HepG2 (cell line): Measurements from ENCODE around the gene PHKB. TPM values are rescaled to one million over a fixed set of nuclear protein-coding genes. Genes with fewer than 3 reads are reported as not detected.

Experiments used
- ARID2 ChIP-seq: sonication (generic); formaldehyde crosslinking; IDR thresholded peaks from 2 replicates; pipeline ENCODE4 v1.8.1; 2022; ENCODE audit warnings: mild to moderate bottlenecking, missing genetic modification reagents, borderline replicate concordance
- GTF3A ChIP-seq: sonication (generic); formaldehyde crosslinking; conservative IDR thresholded peaks from 2 replicates; pipeline ENCODE4 v1.4.0; 2020; ENCODE audit warnings: mild to moderate bottlenecking, missing genetic modification reagents
- KDM5A ChIP-seq: fragments of 200-600 bp; sonication (generic); IDR thresholded peaks from 2 replicates; pipeline ENCODE4 v1.7.0; 2018; ENCODE audit warnings: antibody characterized with exemption, mild to moderate bottlenecking, low read length, borderline replicate concordance
- MED13 ChIP-seq: sonication (generic); formaldehyde crosslinking; IDR thresholded peaks from 2 replicates; pipeline ENCODE4 v1.5.0; 2020; ENCODE audit warnings: missing genetic modification reagents
- MED8 ChIP-seq: sonication (generic); formaldehyde crosslinking; IDR thresholded peaks from 2 replicates; pipeline ENCODE4 v1.8.1; 2023; ENCODE audit warnings: mild to moderate bottlenecking, missing genetic modification reagents; ENCODE audit not compliant: insufficient replicate concordance
- NR2F2 ChIP-seq: IDR thresholded peaks from 2 replicates; pipeline ENCODE4 v1.6.1; 2012; ENCODE audit warnings: low read depth, inconsistent platforms, borderline replicate concordance
- RARG ChIP-seq: sonication (generic); formaldehyde crosslinking; IDR thresholded peaks from 2 replicates; pipeline ENCODE4 v1.4.0; 2020; ENCODE audit warnings: low read depth, mild to moderate bottlenecking, missing genetic modification reagents
- TEF ChIP-seq: sonication (generic); formaldehyde crosslinking; IDR thresholded peaks from 2 replicates; pipeline ENCODE4 v1.5.0; 2020; ENCODE audit warnings: missing genetic modification reagents
- ZNF331 ChIP-seq: sonication (generic); formaldehyde crosslinking; IDR thresholded peaks from 2 replicates; pipeline ENCODE4 v1.4.0; 2020; ENCODE audit warnings: missing genetic modification reagents
- ZNF367 ChIP-seq: sonication (generic); formaldehyde crosslinking; IDR thresholded peaks from 2 replicates; pipeline ENCODE4 v1.4.0; 2020; ENCODE audit warnings: missing genetic modification reagents, borderline replicate concordance
- ZNF547 ChIP-seq: sonication (generic); formaldehyde crosslinking; IDR thresholded peaks from 2 replicates; pipeline ENCODE4 v1.5.1; 2020; ENCODE audit warnings: mild to moderate bottlenecking, missing genetic modification reagents
- ZNF616 ChIP-seq: sonication (generic); formaldehyde crosslinking; IDR thresholded peaks from 2 replicates; pipeline ENCODE4 v1.5.0; 2020; ENCODE audit warnings: low read depth, mild to moderate bottlenecking, missing genetic modification reagents
- ZNF777 ChIP-seq: sonication (generic); formaldehyde crosslinking; IDR thresholded peaks from 2 replicates; pipeline ENCODE4 v1.4.0; 2020; ENCODE audit warnings: missing genetic modification reagents
- ZNF792 ChIP-seq: IDR thresholded peaks from 2 replicates; pipeline ENCODE4 v1.6.1; 2016
- polyA plus RNA-seq, 8 experiments: library from polyadenylated mRNA; depleted of rRNA in 3 of 8; stranded (reverse) in 7 of 8; unstranded in 1 of 8; fragments of >200 nt; fragmentation: Illumina TruSeq in 4 of 8; extraction: Trizol in 4 of 8; gene quantifications; 2 replicates each; pipeline versions ENCODE4 v1.2.1 to v1.2.3, GENCODE V29; 2011 to 2016; ENCODE audit warnings: low read depth in 4 of 8, missing spikeins in 1 of 8, mixed read lengths in 1 of 8; ENCODE audit not compliant: insufficient read depth in 1 of 8
- total RNA-seq, 5 experiments: library from RNA; depleted of rRNA; stranded (reverse); fragments of >200 nt; fragmentation: Illumina TruSeq; extraction: Trizol; gene quantifications; 2 replicates each; pipeline ENCODE4 v1.2.3, GENCODE V29; 2016; ENCODE audit warnings: low read depth in 1 of 5
- TF ChIP-seq, protein P1 (sequence below): sonication (generic); formaldehyde crosslinking; IDR thresholded peaks from 2 replicates; pipeline ENCODE4 v1.5.1; 2020; ENCODE audit warnings: missing genetic modification reagents, mild to moderate bottlenecking, borderline replicate concordance
- TF ChIP-seq, protein P2 (sequence below): sonication (generic); formaldehyde crosslinking; conservative IDR thresholded peaks from 2 replicates; pipeline ENCODE4 v1.4.0; 2020; ENCODE audit warnings: missing genetic modification reagents
- TF ChIP-seq, protein P3 (sequence below): sonication (generic); formaldehyde crosslinking; IDR thresholded peaks from 2 replicates; pipeline ENCODE4 v1.4.0; 2020; ENCODE audit warnings: mild to moderate bottlenecking, missing genetic modification reagents
- TF ChIP-seq, protein P4 (sequence below): sonication (generic); formaldehyde crosslinking; IDR thresholded peaks from 2 replicates; pipeline ENCODE4 v1.8.0; 2022; ENCODE audit warnings: mild to moderate bottlenecking, missing genetic modification reagents
- TF ChIP-seq, protein P5 (sequence below): sonication (generic); formaldehyde crosslinking; IDR thresholded peaks from 2 replicates; pipeline ENCODE4 v1.8.0; 2022; ENCODE audit warnings: mild to moderate bottlenecking, missing genetic modification reagents, moderate library complexity

The PHKB gene
- total and polyA plus RNA-seq, 2 of the 13 experiments (the other 11 are each of a cell fraction or from before 2014, with no cell fraction given), result 66.0 to 80.8 TPM

GRCh38 chr16:47475786-47476185, 14.7 kb downstream of the PHKB start (continued):
- peak; percentile 81 for TF ChIP-seq ZNF331 (CRISPR knock-in tag)
- no peak for TF ChIP-seq ZNF616 (CRISPR knock-in tag)
- TF ChIP-seq KDM5A, result no peak
- no peak for TF ChIP-seq MED8 (CRISPR knock-in tag)
- no peak for TF ChIP-seq ARID2 (CRISPR knock-in tag)
- no peak for TF ChIP-seq MED13 (CRISPR knock-in tag)
- no peak for TF ChIP-seq TEF (CRISPR knock-in tag)
- TF ChIP-seq, protein P1, sequence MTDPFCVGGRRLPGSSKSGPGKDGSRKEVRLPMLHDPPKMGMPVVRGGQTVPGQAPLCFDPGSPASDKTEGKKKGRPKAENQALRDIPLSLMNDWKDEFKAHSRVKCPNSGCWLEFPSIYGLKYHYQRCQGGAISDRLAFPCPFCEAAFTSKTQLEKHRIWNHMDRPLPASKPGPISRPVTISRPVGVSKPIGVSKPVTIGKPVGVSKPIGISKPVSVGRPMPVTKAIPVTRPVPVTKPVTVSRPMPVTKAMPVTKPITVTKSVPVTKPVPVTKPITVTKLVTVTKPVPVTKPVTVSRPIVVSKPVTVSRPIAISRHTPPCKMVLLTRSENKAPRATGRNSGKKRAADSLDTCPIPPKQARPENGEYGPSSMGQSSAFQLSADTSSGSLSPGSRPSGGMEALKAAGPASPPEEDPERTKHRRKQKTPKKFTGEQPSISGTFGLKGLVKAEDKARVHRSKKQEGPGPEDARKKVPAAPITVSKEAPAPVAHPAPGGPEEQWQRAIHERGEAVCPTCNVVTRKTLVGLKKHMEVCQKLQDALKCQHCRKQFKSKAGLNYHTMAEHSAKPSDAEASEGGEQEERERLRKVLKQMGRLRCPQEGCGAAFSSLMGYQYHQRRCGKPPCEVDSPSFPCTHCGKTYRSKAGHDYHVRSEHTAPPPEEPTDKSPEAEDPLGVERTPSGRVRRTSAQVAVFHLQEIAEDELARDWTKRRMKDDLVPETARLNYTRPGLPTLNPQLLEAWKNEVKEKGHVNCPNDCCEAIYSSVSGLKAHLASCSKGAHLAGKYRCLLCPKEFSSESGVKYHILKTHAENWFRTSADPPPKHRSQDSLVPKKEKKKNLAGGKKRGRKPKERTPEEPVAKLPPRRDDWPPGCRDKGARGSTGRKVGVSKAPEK (CRISPR knock-in tag), result no peak
- TF ChIP-seq, protein P2, sequence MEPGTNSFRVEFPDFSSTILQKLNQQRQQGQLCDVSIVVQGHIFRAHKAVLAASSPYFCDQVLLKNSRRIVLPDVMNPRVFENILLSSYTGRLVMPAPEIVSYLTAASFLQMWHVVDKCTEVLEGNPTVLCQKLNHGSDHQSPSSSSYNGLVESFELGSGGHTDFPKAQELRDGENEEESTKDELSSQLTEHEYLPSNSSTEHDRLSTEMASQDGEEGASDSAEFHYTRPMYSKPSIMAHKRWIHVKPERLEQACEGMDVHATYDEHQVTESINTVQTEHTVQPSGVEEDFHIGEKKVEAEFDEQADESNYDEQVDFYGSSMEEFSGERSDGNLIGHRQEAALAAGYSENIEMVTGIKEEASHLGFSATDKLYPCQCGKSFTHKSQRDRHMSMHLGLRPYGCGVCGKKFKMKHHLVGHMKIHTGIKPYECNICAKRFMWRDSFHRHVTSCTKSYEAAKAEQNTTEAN (CRISPR knock-in tag), result peak; percentile 59; the same call in 1 of the 2 replicates
- TF ChIP-seq, protein P3, sequence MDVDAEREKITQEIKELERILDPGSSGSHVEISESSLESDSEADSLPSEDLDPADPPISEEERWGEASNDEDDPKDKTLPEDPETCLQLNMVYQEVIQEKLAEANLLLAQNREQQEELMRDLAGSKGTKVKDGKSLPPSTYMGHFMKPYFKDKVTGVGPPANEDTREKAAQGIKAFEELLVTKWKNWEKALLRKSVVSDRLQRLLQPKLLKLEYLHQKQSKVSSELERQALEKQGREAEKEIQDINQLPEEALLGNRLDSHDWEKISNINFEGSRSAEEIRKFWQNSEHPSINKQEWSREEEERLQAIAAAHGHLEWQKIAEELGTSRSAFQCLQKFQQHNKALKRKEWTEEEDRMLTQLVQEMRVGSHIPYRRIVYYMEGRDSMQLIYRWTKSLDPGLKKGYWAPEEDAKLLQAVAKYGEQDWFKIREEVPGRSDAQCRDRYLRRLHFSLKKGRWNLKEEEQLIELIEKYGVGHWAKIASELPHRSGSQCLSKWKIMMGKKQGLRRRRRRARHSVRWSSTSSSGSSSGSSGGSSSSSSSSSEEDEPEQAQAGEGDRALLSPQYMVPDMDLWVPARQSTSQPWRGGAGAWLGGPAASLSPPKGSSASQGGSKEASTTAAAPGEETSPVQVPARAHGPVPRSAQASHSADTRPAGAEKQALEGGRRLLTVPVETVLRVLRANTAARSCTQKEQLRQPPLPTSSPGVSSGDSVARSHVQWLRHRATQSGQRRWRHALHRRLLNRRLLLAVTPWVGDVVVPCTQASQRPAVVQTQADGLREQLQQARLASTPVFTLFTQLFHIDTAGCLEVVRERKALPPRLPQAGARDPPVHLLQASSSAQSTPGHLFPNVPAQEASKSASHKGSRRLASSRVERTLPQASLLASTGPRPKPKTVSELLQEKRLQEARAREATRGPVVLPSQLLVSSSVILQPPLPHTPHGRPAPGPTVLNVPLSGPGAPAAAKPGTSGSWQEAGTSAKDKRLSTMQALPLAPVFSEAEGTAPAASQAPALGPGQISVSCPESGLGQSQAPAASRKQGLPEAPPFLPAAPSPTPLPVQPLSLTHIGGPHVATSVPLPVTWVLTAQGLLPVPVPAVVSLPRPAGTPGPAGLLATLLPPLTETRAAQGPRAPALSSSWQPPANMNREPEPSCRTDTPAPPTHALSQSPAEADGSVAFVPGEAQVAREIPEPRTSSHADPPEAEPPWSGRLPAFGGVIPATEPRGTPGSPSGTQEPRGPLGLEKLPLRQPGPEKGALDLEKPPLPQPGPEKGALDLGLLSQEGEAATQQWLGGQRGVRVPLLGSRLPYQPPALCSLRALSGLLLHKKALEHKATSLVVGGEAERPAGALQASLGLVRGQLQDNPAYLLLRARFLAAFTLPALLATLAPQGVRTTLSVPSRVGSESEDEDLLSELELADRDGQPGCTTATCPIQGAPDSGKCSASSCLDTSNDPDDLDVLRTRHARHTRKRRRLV (CRISPR knock-in tag), result no peak
- TF ChIP-seq, protein P4, sequence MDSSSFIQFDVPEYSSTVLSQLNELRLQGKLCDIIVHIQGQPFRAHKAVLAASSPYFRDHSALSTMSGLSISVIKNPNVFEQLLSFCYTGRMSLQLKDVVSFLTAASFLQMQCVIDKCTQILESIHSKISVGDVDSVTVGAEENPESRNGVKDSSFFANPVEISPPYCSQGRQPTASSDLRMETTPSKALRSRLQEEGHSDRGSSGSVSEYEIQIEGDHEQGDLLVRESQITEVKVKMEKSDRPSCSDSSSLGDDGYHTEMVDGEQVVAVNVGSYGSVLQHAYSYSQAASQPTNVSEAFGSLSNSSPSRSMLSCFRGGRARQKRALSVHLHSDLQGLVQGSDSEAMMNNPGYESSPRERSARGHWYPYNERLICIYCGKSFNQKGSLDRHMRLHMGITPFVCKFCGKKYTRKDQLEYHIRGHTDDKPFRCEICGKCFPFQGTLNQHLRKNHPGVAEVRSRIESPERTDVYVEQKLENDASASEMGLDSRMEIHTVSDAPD (CRISPR knock-in tag), result no peak
- no peak for TF ChIP-seq ZNF547 (CRISPR knock-in tag)
- no peak for TF ChIP-seq ZNF367
- peak; percentile 68 for TF ChIP-seq NR2F2
- TF ChIP-seq, protein P5, sequence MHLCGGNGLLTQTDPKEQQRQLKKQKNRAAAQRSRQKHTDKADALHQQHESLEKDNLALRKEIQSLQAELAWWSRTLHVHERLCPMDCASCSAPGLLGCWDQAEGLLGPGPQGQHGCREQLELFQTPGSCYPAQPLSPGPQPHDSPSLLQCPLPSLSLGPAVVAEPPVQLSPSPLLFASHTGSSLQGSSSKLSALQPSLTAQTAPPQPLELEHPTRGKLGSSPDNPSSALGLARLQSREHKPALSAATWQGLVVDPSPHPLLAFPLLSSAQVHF (CRISPR knock-in tag), result no peak
- peak; percentile 69; the same call in 1 of the 2 replicates for TF ChIP-seq ZNF792 (CRISPR knock-in tag)
- no peak for TF ChIP-seq RARG (CRISPR knock-in tag)
- TF ChIP-seq ZNF777 (CRISPR knock-in tag), result no peak
- TF ChIP-seq GTF3A (CRISPR knock-in tag), result no peak
